Adrenal gland (tissue), 12 donors: ENCODE measurements around the gene PIK3CG. TPM values are rescaled to one million over a fixed set of nuclear protein-coding genes. Genes with fewer than 3 reads are reported as not detected.

Source experiments
- DNase-seq, 7 donors: peaks; one replicate each; pipeline ENCODE4 v3.0.0-alpha.2; 2019 to 2020
- H3K27ac ChIP-seq, 5 donors: fragments of 200-600 bp; sonication (generic) in 4 of 5; 1 replicate in 3 of 5; 2 replicates in 2 of 5; pipeline versions ENCODE4 v1.5.1 to v1.8.0; 2016 to 2020; ENCODE audit warnings: mild to moderate bottlenecking in 1 of 5
- H3K27me3 ChIP-seq: fragments of 200-600 bp; 2 replicates; pipeline ENCODE4 v1.8.0; 2021
- H3K36me3 ChIP-seq, 2 donors: fragments of 200-600 bp; replicated peaks in 1 of 2; 1 replicate in 1 of 2; 2 replicates in 1 of 2; pipeline versions ENCODE4 v1.5.1 to v1.8.0; 2018 to 2022
- H3K4me1 ChIP-seq, 2 donors: fragments of 200-600 bp; replicated peaks in 1 of 2; 1 replicate in 1 of 2; 2 replicates in 1 of 2; pipeline versions ENCODE4 v1.5.1 to v1.8.0; 2018 to 2021
- H3K4me3 ChIP-seq, 4 donors: fragments of 200-600 bp; sonication (generic) in 3 of 4; one replicate each; pipeline ENCODE4 v1.5.1; 2016 to 2018
- H3K9me3 ChIP-seq, 3 donors: fragments of 200-600 bp; sonication (generic) in 1 of 3; replicated peaks in 1 of 3; 1 replicate in 2 of 3; 2 replicates in 1 of 3; pipeline versions ENCODE4 v1.5.1 to v1.8.0; 2016 to 2021
- CTCF ChIP-seq, 6 experiments: fragments of 450-650 bp in 4 of 6; fragments of 200-600 bp in 2 of 6; sonication (generic) in 1 of 6; IDR thresholded peaks; 1 replicate in 5 of 6; 2 replicates in 1 of 6; pipeline versions ENCODE4 v1.5.1 to v1.8.0; 2016 to 2021; ENCODE audit warnings: antibody characterized with exemption in 6 of 6, mild to moderate bottlenecking in 2 of 6, moderate library complexity in 1 of 6
- POLR2A ChIP-seq, 2 donors: fragments of 450-650 bp; IDR thresholded peaks; one replicate each; pipeline ENCODE4 v1.6.1; 2017; ENCODE audit warnings: antibody characterized with exemption in 2 of 2, mild to moderate bottlenecking in 2 of 2, moderate library complexity in 1 of 2
- WGBS, 4 donors: extraction: QIAGEN DNeasy Blood & Tissue Kit in 2 of 4; methylation state at CpG; one replicate each; pipeline versions ENCODE4 v1.1.5 to v1.1.7; 2013 to 2017; 5-methylcytosine and 5-hydroxymethylcytosine counted together
- intact Hi-C, 2 donors: fragments of 100-400 bp; cut with DNase I; formaldehyde crosslinking; loops; one replicate each; pipeline versions ENCODE4 v1.14.1 to v1.15.0; 2022 to 2023
- polyA plus RNA-seq, 3 donors: library from polyadenylated mRNA; stranded (reverse); fragments of 200-250 nt in 2 of 3; fragments of 350-450 nt in 1 of 3; fragmentation: Illumina TruSeq in 1 of 3; extraction: RNeasy Lipid Tissue Mini Kit (QIAGEN cat#74804) in 1 of 3; gene quantifications; one replicate each; pipeline ENCODE4 v1.2.3, GENCODE V29; 2013 to 2014
- total RNA-seq, 9 donors: library from RNA; depleted of rRNA in 4 of 9; stranded (reverse); fragments of >200 nt in 4 of 9; fragments of 120-200 nt in 1 of 9; fragmentation: NEBNext Ultra II Directional in 1 of 9; extraction: Animal tissue kit (Norgen Biotek cat#: 25700) in 1 of 9; gene quantifications; one replicate each; pipeline versions ENCODE4 v1.1.0 to v1.2.4, GENCODE V29; 2013 to 2023
- donor health status: healthy with polysubstance abuse.
- donor health status: Bipolar disorder and iron deficiency.
- donor health status: DM: yes; HTN: yes; CAD: no.
- donor health status: DM: no; HTN: no; CAD: no.
- donor health status: DM: no; HTN: no; CAD: no.
- donor health status: DM: yes; HTN: yes; CAD: no.

PIK3CG gene
- total and polyA plus RNA-seq, 12 donors: 0.13 to 11.9 (median 4.1) TPM

GRCh38 chr7:106862317-106863089, 2.6 kb upstream of the PIK3CG start:
- TF ChIP-seq CTCF (IDR thresholded peaks at IDR 0.05) (no peak), POLR2A (IDR thresholded peaks at IDR 0.05) (no peak)
- no peak for DNase-seq
- H3K9me3 ChIP-seq: no peaks in the 10 kb centered on the region
- H3K27me3 ChIP-seq: no peaks in the 10 kb centered on the region
- H3K4me3 ChIP-seq: no peak overlapping the region
- H3K27ac ChIP-seq: no peak overlapping the region
- 65 to 77% (median 72%) methylated on average over 8 of the region's 8 CpGs for WGBS, 4 donors
- H3K4me1 ChIP-seq: peaks cover 0 to 4% of the 10 kb centered on the region in 2 donors
- H3K36me3 ChIP-seq: no peaks in the 10 kb centered on the region
- intact Hi-C loops: no loop called here

GRCh38 chr7:106863274-106863997, 1.6 kb upstream of the PIK3CG start:
- no peaks in the 10 kb centered on the region for H3K9me3 ChIP-seq
- no peak for DNase-seq
- H3K27ac ChIP-seq: peak overlapping the region in 1 of 5 donors; percentile 41
- H3K4me3 ChIP-seq: no peak overlapping the region
- intact Hi-C loops: no loop called here
- TF ChIP-seq CTCF (IDR thresholded peaks at IDR 0.05) (no peak), POLR2A (IDR thresholded peaks at IDR 0.05) (no peak)
- peaks cover 0 to 4% of the 10 kb centered on the region in 2 donors for H3K4me1 ChIP-seq
- no peaks in the 10 kb centered on the region for H3K27me3 ChIP-seq
- no peaks in the 10 kb centered on the region for H3K36me3 ChIP-seq
- WGBS, 4 donors: 54 to 60% (median 57%) methylated on average over 3 of the region's 3 CpGs

GRCh38 chr7:106864298-106865081, 592 bp upstream of the PIK3CG start:
- H3K36me3 ChIP-seq: no peaks in the 10 kb centered on the region
- intact Hi-C loops: no loop called here
- TF ChIP-seq CTCF (IDR thresholded peaks at IDR 0.05) (no peak), POLR2A (IDR thresholded peaks at IDR 0.05) (no peak)
- no peak overlapping the region for H3K4me3 ChIP-seq
- no peaks in the 10 kb centered on the region for H3K27me3 ChIP-seq
- WGBS, 4 donors: 77 to 88% (median 81%) methylated on average over 2 of the region's 2 CpGs
- peak overlapping the region in 1 of 5 donors; percentile 58 for H3K27ac ChIP-seq
- H3K9me3 ChIP-seq: no peaks in the 10 kb centered on the region
- no peak for DNase-seq
- H3K4me1 ChIP-seq: peaks cover 0 to 4% of the 10 kb centered on the region in 2 donors
